ENCODE data around the gene HDAC4.

- TF ChIP-seq POLR2A (IDR thresholded peaks at IDR 0.05): no peak
- no peak for TF ChIP-seq CTCF (IDR thresholded peaks at IDR 0.05)
Measured at GRCh38 chr2:239107936-239108335, 292.9 kb downstream of the HDAC4 start.

Measured in testis (tissue), 2 donors.